Ovary (tissue), 3 donors: ENCODE data around the gene TAS2R1.

Experiments
- CTCF ChIP-seq, 3 donors: fragments of 450-650 bp in 2 of 3; fragments of 200-600 bp in 1 of 3; IDR thresholded peaks; one replicate each; pipeline versions ENCODE4 v1.5.1 to v1.8.0; 2016 to 2022; ENCODE audit warnings: antibody characterized with exemption in 3 of 3, mild to moderate bottlenecking in 1 of 3
- POLR2A ChIP-seq: fragments of 450-650 bp; IDR thresholded peaks from one replicate; pipeline ENCODE4 v1.6.1; 2017; ENCODE audit warnings: antibody characterized with exemption, mild to moderate bottlenecking, moderate library complexity
- donor health status: DM: no; HTN: no; CAD: no.

- TF ChIP-seq CTCF (IDR thresholded peaks at IDR 0.05) (no peak), POLR2A (no peak)
Measured at GRCh38 chr5:9615331-9615730, 14.8 kb downstream of the TAS2R1 start.
